ENCODE results near the gene OR51B4. TPM values are rescaled to one million over a fixed set of nuclear protein-coding genes. Genes with fewer than 3 reads are reported as not detected.

The OR51B4 gene
- total and polyA plus RNA-seq, 2 donors (not counting 3 experiments of a cell fraction or from before 2014, with no cell fraction given) = 0.08 TPM; not detected in 1

DNA sequence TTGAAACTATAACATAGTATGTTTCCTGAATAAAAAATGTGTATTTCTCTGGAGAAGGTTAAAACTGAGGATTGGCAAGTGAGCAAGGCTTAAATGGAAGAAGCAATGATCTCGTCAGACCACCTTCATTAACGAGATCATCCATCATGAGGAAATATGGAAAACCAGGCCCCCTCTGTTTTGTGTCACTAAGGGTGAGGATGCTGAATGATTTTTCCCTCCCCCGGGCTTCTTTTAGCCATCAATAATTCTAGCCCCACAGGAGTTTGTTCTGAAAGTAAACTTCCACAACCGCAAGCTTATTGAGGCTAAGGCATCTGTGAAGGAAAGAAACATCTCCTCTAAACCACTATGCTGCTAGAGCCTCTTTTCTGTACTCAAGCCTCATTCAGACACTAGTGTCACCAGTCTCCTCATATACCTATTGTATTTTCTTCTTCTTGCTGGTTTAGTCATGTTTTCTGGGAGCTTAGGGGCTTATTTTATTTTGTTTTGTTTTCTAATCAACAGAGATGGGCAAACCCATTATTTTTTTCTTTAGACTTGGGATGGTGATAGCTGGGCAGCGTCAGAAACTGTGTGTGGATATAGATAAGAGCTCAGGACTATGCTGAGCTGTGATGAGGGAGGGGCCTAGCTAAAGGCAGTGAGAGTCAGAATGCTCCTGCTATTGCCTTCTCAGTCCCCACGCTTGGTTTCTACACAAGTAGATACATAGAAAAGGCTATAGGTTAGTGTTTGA lies 26.2 kb downstream of the OR51B4 start:
- ChIA-PET POLR2A (no interaction called here), CTCF (interaction anchor here (1.0 to 1.1 kb wide), 2 partner anchors 10 to 25 kb away, joined by 3 to 4 read pairs; no protein-coding TSS in a partner anchor)
- H4K20me1 ChIP-seq (replicated peaks; ENCODE audit: control insufficient read depth, extremely low read depth, insufficient read depth, low read length) = no peaks in the 10 kb centered on the region
- H3K4me1 ChIP-seq (ENCODE audit: control insufficient read depth, extremely low read depth, insufficient read depth, low read length) = peaks cover 4% of the 10 kb centered on the region
- dilution Hi-C loops (cut with MboI; ENCODE audit: extremely low pct_ligation_motif_present, low sequenced_read_pairs) = no loop called here
- H3K27ac ChIP-seq (ENCODE audit: insufficient read depth, low read depth, low read length) = no peak overlapping the region
- no peaks in the 10 kb centered on the region for H3K27me3 ChIP-seq (ENCODE audit: control insufficient read depth in 2 of 2, insufficient read depth in 2 of 2, low read length in 2 of 2)
- no peaks in the 10 kb centered on the region for H3K9me1 ChIP-seq (replicated peaks; ENCODE audit: control insufficient read depth, extremely low read depth, insufficient read depth, low read length)
- no peak for FAIRE-seq
- H3K79me2 ChIP-seq (ENCODE audit: control insufficient read depth, insufficient read depth, low read length) = no peaks in the 10 kb centered on the region
- no peak overlapping the region for H3K4me2 ChIP-seq (ENCODE audit: insufficient read depth, low read length)
- no peak for DNase-seq (ENCODE audit: low read depth, low spot score)
- no peak overlapping the region for H3K9ac ChIP-seq (replicated peaks; ENCODE audit: extremely low read depth, insufficient read depth, low read length)
- TF ChIP-seq POLR2A (IDR thresholded peaks at IDR 0.05; ENCODE audit: low read depth, low read length) = no peak
- TF ChIP-seq, protein P1, sequence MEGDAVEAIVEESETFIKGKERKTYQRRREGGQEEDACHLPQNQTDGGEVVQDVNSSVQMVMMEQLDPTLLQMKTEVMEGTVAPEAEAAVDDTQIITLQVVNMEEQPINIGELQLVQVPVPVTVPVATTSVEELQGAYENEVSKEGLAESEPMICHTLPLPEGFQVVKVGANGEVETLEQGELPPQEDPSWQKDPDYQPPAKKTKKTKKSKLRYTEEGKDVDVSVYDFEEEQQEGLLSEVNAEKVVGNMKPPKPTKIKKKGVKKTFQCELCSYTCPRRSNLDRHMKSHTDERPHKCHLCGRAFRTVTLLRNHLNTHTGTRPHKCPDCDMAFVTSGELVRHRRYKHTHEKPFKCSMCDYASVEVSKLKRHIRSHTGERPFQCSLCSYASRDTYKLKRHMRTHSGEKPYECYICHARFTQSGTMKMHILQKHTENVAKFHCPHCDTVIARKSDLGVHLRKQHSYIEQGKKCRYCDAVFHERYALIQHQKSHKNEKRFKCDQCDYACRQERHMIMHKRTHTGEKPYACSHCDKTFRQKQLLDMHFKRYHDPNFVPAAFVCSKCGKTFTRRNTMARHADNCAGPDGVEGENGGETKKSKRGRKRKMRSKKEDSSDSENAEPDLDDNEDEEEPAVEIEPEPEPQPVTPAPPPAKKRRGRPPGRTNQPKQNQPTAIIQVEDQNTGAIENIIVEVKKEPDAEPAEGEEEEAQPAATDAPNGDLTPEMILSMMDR (IDR thresholded peaks at IDR 0.05; ENCODE audit: extremely low read depth in 1 of 2, insufficient read depth in 1 of 2, low read depth in 1 of 2, low read length in 2 of 2) = no peak
- no peak for TF ChIP-seq POLR2AphosphoS5 (IDR thresholded peaks at IDR 0.05; ENCODE audit: insufficient read depth, low read depth, low read length)
- no peak for TF ChIP-seq JUN (IDR thresholded peaks at IDR 0.05; ENCODE audit: borderline replicate concordance, insufficient read depth, insufficient read length, low read depth)
- TF ChIP-seq GATA2 (IDR thresholded peaks at IDR 0.05; ENCODE audit: insufficient read depth, insufficient read length, low read depth, low read length) = no peak
- no peak for TF ChIP-seq EZH2 (IDR thresholded peaks at IDR 0.05; ENCODE audit: borderline replicate concordance, low read depth, low read length, severe bottlenecking)
- no peak overlapping the region for H3K4me3 ChIP-seq (replicated peaks in 1 of 3; ENCODE audit: insufficient read depth in 1 of 3, low read depth in 1 of 3, low read length in 3 of 3)
- no peak overlapping the region for H2AFZ ChIP-seq (ENCODE audit: low read depth, low read length)
- H3K36me3 ChIP-seq (ENCODE audit: control insufficient read depth in 2 of 2, extremely low read depth in 1 of 2, insufficient read depth in 2 of 2, low read length in 2 of 2) = no peaks in the 10 kb centered on the region
- no peaks in the 10 kb centered on the region for H3K9me3 ChIP-seq (replicated peaks; ENCODE audit: control insufficient read depth, insufficient read depth, low read length)
- intact Hi-C loops (cut with micrococcal nuclease) = no loop called here
- no TSS peak for BruUV-seq (replicated peaks)
